ENCODE data around the gene GPATCH2L. TPM values are rescaled to one million over a fixed set of nuclear protein-coding genes. Genes with fewer than 3 reads are reported as not detected.

Gene GPATCH2L
- total and polyA plus RNA-seq, 2 experiments from 2014 or later = 19.6 to 94.4 TPM

DNA sequence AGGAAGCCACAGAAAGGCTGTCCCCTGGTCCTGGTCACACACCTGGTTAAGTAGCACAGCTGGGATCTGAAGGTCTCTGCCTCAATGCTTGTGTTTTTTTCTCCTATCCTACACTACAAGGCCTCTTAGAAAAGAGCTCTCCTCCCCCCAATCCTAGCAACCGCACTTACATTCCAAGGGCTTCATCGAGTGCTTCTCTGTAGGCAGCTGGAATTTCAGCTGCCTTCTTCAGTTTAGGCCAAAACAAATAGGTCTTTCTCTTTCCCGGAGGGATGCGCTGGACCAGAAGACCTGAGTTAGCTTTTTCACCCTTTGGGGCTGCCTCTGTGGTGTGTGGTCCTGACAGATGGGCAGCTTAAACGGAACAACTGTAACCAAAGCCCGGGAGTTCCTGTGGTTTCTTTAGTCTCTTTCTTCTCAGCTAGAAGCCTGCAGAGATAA is 109.7 kb downstream of the GPATCH2L start:
- Histone ChIP-seq H3K27ac (ENCODE audit: low read depth) (no peak overlapping the region), H3K4me2 (peak overlapping the region; percentile 29; the same call in 1 of the 2 replicates), H3K9me2 (ENCODE audit: insufficient read depth) (0 out of 2 replicates have a peak, but pooled peaks cover 2% of the 10 kb centered on the region), H4K20me1 (replicated peaks; ENCODE audit: insufficient read depth) (no peaks in the 10 kb centered on the region), H3K4me3 (peak overlapping the region; percentile 0; the same call in 1 of the 2 replicates), H3F3A (replicated peaks; ENCODE audit: low read depth) (no peaks in the 10 kb centered on the region), H3K27me3 (ENCODE audit: insufficient read depth) (no peaks in the 10 kb centered on the region), H2AFZ (peak overlapping the region; percentile 45; the same call in 1 of the 2 replicates), H3K79me2 (replicated peaks; ENCODE audit: insufficient read depth) (no peaks in the 10 kb centered on the region), H3K4me1 (ENCODE audit: insufficient read depth) (peaks cover 13% of the 10 kb centered on the region), H3K36me3 (ENCODE audit: insufficient read depth) (no peaks in the 10 kb centered on the region)
- Mint-ChIP-seq H3K9me3 (no peaks in the 10 kb centered on the region), H3K27me3 (ENCODE audit: insufficient read depth, low read depth, poor library complexity) (peaks cover 12% of the 10 kb centered on the region), H3K4me3 (peak overlapping the region; percentile 8; the same call in 2 of the 3 replicates), H3K36me3 (ENCODE audit: low read depth) (no peaks in the 10 kb centered on the region), H3K27ac (no peak overlapping the region), H3K4me1 (peaks cover 12% of the 10 kb centered on the region)
- DNase-seq (ENCODE audit: low spot score) (peak; percentile 66), ATAC-seq (peak; percentile 87)
- TF ChIP-seq ZNF462 (CRISPR knock-in tag; IDR thresholded peaks at IDR 0.05) (peak; percentile 36; the same call in 1 of the 2 replicates), POLR2AphosphoS5 (IDR thresholded peaks at IDR 0.05; ENCODE audit: low read depth) (no peak)

- 0 out of 2 replicates have a peak, but pooled peaks cover 2% of the 10 kb centered on the region for H3K9me2 ChIP-seq (ENCODE audit: insufficient read depth)
- ATAC-seq (no peak), DNase-seq (ENCODE audit: low spot score) (no peak)
- no peaks in the 10 kb centered on the region for H3K27me3 ChIP-seq (ENCODE audit: insufficient read depth)
- H3K4me1 ChIP-seq (ENCODE audit: insufficient read depth) = peaks cover 20% of the 10 kb centered on the region
- Mint-ChIP-seq H3K27ac (no peak overlapping the region), H3K4me3 (no peak overlapping the region), H3K36me3 (ENCODE audit: low read depth) (no peaks in the 10 kb centered on the region), H3K4me1 (peaks cover 15% of the 10 kb centered on the region), H3K27me3 (ENCODE audit: insufficient read depth, low read depth, poor library complexity) (peaks cover 12% of the 10 kb centered on the region), H3K9me3 (no peaks in the 10 kb centered on the region)
- no peaks in the 10 kb centered on the region for H3K79me2 ChIP-seq (replicated peaks; ENCODE audit: insufficient read depth)
- H4K20me1 ChIP-seq (replicated peaks; ENCODE audit: insufficient read depth) = no peaks in the 10 kb centered on the region
- H3F3A ChIP-seq (replicated peaks; ENCODE audit: low read depth) = no peaks in the 10 kb centered on the region
- no peak overlapping the region for H3K27ac ChIP-seq (ENCODE audit: low read depth)
- H2AFZ ChIP-seq = no peak overlapping the region
- H3K36me3 ChIP-seq (ENCODE audit: insufficient read depth) = no peaks in the 10 kb centered on the region
- H3K4me3 ChIP-seq = no peak overlapping the region
- H3K4me2 ChIP-seq = no peak overlapping the region
- no peak for TF ChIP-seq EZH2phosphoT487 (IDR thresholded peaks at IDR 0.05; ENCODE audit: unreplicated experiment)
- TF ChIP-seq ZNF462 (CRISPR knock-in tag; IDR thresholded peaks at IDR 0.05) = no peak
Observed at GRCh38 chr14:76262641-76263040, 110.9 kb downstream of the GPATCH2L start.

Data from GM23338 (cell line).